KG1 (cell line): ENCODE data around the gene ARL5C.
A peak's percentile ranks its signal among the peaks of the same experiment; 100 is the strongest.
"Not testable (repeated sequence)": the region's sequence is repeated elsewhere in the genome, so short reads cannot be mapped to it uniquely, and the experiment has no call there.

Experiments
- DNase-seq: peaks from one replicate; lab custom pipeline; 2025; lab: John Stamatoyannopoulos, UW

ARL5C gene

DNA sequence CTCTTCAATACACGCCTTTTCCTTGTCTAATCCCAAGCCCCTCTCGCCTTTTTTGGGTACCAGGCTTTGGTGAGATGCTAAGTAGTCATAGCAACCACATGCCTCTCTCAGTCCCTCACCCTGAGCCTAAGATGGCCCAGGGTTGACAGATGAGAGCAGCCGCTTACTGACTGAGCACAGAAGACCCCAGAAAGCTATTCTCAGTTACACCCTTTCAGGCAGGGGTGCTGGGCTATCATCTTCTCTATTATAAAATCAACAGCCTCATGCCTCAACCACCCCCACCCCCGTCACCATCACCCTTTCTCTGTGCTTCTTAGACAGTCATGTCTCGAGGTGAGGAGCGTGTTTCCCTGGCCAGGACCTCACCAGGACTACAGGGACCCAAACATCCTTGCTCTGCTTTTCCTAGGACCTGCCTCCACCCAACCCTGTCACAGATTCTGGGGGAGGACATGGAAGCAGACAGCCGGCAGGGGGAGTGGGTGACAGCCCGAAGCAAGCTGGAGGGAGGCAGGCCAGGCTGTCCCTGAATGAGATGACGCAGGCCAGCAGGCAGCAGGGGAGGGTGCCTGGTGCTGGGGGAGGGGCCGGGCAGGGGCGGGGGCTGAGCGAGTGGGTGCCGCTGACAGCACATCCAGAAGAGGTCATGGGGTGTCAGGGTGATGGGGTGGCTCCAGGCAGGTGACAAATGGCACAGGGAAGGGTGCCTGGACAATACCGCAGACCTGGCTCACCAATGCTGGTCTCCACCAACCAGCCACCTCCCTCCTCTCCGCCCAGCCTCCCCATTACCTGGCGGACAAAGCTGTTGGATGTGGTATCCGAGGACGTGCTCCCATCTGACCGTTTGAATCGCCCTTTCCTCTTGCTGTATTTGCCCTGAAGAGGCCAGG lies 28.4 kb upstream of the ARL5C start:
- no peak for DNase-seq

DNA sequence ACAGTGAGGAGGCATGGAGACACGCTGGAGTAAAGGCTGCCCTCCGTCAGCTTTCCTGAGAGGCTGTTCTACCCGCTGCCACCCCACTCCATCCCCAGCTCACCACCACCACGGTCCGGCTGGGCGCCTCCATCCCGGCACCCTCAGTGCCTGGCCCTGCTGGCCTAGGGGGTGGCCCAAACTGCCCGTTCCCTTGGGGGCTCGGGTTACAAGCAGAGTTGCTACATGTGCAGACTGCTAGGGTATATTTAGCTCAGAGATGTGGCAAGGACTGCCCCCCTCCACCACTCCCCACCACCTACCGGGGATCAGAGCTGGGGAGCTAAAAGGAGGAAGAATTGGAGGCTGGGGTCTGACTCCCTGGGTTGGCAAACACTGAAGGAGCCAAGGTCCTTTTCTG lies 27.4 kb upstream of the ARL5C start:
- no peak for DNase-seq

DNA sequence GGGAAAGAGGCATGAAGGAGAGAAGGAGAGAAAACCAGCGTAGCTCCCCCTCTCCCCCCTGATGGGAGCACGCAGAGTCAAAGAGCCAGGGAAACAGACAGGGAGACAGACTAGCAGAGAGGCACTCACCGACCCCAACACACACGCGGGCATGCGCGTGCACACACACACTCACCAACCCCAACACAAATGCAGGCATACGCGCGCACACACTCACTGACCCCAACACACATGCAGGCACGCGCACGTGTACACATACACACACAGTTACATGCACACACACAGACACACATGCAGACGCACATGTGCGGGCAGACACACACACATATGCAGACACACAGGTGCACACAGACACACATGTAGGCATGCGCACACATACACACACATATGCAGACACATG lies 26.9 kb upstream of the ARL5C start:
- DNase-seq = no peak

DNA sequence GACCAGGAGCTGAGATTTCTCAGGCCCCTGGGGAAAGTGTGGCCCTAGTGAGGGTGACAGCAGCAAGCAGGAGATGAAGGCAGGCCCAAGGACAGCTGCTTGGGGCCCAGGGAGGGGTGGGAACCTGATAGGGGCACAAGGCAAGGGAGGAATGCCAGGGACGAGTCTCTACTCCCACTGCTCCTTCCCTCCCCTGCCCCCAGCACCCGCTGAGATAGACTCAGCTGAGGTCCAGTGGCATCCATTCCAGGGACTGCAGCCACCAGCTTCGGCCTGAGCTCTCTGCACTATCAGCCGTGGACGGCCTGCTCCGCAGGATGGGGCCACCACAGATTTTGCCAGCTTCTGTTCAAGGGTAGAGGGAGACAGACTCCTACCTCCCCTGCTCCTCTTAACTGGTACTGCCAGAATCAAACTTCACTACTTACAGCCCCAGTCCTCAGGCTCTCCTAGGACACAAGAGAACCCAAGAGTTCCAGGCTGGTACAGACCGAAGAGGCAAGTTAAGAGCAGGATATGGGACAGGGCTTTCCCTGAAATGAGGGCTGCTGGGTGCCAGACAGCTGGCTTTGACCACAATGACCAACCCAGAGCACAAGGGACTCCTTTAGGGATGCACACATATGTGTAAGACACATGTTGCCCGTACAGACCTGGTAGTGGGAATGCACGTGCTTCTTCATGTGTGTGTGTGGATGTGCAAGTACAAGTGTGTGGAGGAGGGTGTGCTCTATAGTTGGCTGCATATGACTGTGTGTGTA lies 26.0 kb upstream of the ARL5C start:
- DNase-seq = no peak

DNA sequence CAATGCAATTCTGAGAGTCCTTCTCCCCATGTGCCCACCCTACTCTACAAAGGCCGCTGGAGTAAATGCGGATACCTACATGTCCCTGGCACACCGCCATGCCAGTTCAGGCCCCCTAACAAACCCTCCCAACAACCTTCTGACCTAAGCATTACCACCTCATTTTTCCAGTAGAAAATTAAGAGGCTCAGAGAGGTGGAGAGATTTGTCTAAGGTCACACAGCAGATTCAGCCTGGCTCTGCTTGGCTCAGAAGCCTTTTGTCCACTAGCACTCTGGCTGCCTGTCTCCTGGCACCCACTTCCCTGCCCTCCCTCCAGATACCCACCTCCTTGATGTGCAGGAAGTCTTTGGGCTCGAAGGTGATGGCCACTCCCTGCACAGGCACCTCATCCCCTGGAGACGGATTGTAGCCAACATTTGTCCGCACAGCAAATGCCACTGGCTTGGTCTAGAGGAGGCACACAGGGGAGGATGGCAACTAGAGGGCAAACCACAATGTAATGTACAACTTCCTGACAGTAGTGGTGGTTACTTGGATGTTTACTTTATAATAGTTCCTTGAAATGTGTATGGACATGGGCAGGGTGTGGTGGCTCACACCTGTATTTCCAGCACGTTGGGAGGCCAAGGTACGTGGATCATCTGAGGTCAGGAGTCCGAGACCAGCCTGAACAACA lies 21.3 kb upstream of the ARL5C start:
- DNase-seq = no peak

DNA sequence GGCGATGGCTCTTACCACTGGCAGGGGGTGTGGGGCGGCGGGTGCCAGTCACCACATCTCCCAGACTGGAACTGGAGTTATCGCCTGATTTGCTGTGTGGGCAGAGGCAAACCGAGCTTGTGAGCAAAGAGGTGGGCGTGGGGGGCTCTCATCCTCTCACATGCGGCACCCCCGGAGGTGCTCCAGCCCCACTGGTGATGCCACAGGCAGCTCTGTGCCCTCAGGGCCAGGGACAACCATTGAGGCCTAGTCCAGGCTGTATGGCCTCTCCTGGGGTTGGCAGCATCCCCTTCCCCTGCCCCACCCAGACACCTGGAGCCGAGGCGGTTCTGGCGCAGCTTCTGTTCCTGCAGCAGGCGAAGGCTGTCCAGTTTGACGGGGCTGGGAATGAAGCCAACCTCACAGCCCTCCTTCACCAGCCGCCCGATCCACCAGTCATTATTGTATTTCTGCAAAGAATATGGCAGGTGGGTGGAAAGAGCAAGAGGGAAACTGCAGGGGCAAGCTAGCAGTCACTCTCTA lies 20.6 kb upstream of the ARL5C start:
- no peak for DNase-seq

DNA sequence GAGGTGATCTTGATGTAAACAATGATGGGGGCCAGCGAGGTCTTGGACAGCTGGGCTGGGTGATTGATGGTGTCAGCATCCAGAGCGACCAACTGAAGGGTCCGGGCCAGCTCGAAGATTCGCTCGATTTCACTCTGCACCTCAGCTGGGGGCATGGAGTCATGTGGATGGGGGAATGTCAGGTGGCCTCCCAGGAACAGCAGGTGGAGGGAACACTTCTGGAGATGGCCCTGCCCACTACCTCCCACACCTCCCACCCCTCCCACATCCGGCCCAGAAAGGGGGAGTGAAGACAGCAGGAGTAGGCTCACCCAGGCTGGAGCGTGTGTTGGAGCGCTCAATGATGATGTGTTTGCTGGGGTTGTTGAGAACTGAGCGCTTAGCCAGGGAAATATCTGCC lies 17.8 kb upstream of the ARL5C start:
- DNase-seq = no peak

DNA sequence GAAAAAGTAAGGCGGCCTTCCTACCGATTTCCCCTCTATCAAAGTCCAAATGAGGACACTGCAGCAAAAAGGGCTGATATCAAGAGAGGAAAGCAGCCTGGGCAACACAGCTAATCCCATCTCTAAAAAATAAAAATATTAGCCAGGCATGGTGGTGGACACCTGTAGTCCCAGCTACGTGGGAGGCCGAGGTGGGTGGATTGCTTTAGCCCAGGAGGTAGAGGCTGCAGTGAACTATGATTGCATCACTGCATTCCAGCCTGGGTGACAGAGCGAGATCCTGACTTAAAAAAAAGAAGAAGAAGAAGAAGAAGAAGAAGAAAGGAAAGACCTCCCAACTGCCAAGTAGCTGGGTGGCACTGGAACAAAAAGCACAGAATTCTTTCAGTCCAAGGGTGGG lies 17.1 kb upstream of the ARL5C start:
- DNase-seq = no peak

DNA sequence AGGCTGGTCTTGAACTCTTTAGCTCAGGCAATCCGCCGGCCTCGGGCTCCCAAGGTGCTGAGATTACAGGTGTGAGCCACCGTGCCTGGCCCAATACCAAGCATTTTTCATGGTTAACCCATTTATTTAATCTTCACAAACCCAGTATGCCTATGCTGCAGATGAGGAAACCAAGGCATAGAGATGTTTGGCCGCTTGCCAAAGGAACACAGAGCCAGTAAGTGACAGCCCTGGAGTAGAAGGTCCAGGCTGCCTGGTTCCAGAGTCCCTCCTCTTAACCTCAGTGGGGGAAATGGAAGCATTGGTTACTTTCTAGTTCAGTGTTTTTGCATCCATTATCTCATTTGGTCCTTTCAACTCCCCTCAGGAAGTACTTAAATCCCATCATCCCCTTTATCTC lies 15.3 kb upstream of the ARL5C start:
- DNase-seq = no peak

DNA sequence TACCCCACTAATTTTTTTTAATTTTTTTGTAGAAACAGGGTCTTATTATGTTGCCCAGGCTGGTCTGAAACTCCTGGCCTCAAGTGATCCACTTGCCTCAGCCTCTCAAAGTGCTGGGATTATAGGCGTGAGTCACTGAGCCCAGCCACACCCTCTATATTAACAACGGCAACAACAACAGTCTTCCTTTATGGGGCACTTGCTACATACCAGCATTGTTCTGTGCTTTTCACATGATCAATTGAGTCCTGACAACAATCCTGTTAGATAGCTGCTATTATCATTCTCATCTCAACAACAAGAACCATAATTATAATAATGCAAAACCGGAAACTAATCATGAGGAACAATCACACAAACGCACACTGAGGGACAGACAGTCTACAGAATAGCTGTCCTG lies 12.6 kb upstream of the ARL5C start:
- DNase-seq = no peak

DNA sequence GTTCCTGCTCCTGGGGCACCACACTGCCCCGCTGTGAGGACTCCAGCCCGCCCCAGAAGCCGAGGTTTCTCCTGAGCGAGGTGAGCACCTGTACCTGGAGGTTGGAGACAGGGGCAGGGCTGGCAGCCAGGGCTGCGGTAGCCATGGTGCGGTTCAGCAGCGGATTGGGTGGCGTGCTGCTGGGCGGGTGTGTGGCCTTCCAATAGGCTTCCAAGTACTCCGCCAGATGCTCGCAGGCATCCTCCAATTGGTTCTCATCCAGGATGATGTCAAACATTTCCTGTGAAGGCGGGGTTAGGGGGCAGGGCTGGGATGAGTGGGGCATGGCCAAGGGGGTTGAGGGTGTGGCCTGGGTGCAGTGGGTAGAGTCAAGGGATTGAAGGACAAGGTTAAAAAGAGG lies 11.3 kb upstream of the ARL5C start:
- DNase-seq = no peak

DNA sequence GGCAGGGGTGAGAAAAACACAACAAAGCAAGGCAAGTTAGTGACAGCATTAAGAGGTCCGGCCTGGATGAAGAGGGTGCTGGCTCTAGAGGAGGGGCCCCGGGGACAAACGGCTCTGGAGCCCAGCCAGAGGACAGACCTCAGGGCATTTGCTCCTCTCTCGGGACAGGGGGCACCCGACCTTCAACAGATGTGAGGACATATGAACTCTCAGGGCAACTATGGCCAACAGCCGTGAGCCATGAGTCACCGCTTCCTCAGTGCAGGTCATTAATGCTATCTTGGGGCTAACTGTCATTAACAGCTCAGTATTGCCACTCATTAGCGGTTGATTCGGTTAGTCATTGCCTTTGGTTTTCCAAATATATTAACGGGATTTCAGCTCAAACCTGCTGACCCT lies 9.7 kb upstream of the ARL5C start:
- DNase-seq = no peak

DNA sequence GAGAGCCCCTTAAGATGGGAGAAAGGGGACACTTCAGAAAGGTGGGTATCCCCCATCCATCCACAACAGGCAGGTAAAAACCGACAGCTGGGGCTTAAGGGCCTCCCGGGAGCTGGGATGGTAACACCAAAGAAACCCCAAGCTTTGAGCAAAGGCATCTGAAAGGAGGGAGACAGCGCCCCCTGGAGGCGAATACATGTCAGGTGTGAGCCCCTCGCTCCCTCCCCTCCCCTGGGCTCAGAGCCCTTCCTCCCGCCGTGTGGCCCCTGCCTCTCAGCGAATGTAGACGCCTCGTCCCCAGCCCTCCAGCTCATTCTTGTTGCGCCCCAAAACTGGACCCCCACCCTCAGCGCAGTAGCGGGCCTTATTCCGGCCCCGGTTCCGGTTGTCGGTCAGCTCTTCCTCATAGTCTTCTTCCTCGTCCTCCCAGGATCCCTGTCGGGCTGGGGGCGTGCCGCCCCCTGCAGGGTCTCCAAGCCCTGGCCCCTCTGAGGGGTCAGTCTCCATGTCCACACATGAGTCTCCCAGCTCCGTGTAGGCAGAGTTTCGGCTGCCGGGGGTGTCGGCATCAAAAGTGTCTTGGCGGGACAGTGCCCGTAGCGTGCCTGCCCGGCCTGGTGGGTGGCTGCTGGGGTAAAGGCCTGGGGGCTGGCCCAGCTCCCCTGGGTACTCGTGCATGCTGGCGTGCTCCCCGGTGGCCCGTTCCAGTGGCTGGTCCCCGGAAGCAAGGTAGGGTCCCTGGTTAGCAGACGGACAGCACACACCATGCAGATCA lies 9.1 kb upstream of the ARL5C start:
- DNase-seq = peak; percentile 36

DNA sequence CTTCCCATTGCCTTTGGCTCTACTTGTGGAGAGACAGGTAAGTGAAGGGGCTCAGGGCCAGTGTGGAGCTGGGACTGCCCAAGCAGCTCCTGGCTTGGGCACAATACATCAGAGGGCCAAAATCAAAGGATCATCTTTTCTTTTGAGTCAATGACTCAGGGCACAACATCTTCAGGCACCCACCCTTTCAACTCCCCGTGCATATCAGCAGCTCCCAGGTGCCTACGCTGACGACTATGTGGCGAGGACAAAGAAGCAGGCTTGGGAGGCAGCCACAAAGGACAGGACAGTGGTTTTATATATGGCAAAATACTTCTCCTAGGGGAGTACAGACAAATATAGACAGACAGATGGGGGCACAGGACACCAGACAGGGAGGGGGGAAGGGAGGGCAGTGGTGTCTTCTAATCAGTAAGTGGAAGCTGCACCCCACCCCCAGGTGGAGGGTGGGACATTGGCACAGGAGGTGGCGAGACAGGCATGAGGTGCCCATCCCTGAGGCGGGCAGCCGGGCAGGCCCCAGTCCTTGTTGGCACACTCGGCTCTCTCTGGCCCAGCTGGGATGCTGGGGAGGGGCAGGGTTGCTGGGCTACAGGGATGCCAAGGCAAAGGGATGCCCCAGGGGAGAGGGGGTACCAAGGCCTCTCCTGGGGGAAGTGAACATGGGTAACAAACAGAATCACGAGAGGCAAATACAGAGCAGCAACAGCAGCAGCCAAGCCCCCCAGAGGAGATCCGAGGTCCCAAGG lies 7.7 kb upstream of the ARL5C start:
- DNase-seq = no peak

DNA sequence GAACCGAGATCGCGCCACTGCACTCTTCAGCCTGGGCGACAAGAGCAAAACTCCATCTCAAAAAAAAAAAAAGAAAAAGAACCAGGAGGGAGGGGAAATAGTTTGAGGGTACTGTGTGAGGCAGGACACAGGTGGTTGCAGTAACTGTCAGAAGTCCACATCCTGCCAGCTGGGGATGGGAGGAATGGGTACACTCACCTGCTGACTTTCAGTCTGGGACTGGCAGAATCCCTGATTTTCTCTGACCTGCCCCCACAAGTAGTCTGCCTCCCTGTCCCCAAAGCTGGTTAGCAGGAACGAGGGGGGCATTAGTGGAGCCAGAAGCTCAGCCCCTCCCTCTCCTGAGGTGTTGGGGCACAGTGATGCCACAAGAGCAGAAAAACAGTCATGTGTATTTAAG lies 7.1 kb upstream of the ARL5C start:
- no peak for DNase-seq

DNA sequence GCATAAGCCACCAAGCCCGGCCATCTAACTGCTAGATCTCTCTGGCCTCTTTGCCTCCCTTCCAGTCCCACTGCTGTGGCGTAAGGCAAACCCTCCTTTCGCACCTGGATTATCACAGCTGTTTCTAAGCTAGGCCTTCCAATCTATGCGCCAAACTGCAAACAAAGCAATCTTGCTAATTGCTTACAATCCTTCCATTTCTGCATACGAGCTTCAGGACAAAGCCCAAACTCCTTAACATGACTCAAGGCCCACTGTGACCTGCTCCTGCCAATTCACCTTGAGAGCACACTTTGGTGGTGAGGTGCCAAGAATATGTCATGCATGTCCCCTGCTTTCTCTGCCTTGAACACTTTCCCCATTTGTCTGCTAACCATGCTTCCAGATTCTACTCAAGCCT lies 6.0 kb upstream of the ARL5C start:
- DNase-seq = no peak

DNA sequence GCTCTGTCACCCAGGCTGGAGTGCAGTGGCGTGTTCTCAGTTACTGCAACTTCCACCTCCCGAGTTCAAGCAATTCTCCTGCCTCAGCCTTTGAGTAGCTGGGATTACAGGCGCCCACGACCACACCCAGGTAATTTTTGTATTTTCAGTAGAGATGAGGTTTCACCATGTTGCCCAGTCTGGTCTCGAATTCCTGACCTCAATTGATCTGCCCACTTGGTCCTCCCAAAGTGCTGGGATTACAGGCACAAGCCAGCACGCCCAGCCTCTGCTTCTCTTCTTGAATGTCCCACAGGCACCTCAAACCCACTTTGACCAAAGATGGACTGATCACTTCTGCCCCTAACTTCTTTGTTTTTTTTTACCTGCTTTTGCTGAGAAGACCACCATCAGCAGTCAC lies 4.6 kb upstream of the ARL5C start:
- DNase-seq = no peak

DNA sequence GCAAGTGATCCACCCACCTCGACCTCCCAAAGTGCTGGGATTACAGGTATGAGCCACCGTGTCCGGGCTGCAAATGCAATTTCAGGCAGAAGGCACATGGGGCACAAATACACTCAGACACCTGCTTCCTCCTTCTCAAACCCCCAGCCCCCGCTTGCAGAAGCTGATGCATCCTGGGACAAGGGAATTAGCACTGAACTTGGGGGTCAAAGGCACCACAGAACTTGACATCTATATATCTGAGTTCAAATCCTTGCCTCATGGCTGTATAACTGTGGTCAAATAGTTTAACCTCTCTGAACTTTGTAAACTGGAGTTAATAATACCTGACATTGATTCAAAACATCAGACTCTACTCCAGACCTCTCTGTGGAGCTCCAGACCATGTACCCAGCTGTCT lies 4.1 kb upstream of the ARL5C start:
- DNase-seq = no peak

DNA sequence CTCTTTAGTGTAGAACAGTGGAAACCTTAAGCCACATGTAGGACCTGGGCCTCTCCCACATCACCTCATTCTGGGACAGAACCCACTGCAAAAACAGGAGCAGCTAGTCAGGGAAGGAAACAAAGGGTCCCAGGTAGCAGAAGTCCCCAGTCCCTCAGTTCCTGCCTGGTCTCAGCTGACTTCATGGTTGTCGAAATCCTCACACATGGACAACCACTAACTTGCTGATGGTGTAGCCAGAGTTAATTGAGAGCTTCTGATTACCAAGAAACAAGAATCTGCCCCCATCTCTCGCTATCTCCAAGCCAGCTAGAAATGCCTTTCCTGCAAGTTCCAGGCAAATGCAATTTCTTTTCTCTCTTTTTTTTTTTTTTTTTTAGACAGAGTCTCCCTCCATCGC lies 3.6 kb upstream of the ARL5C start:
- DNase-seq = no peak

DNA sequence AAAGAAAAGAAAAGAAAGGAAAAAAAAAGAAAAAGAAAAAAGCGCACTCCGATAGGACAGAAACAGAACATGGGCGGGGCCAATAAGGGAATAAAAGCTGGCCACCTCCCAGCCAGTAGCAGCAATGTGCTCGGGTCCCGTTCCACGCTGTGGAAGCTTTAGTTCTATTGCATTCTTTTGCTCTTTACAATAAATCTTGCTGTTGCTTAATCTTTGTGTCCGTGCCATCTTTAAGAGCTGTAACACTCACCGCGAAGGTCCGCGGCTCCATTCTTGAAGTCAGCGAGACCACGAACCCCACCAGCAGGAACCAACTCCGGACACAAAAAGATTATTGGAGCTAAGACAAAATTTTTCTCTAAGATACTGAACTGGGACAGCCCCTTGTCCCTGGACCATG lies 3.1 kb upstream of the ARL5C start:
- no peak for DNase-seq

DNA sequence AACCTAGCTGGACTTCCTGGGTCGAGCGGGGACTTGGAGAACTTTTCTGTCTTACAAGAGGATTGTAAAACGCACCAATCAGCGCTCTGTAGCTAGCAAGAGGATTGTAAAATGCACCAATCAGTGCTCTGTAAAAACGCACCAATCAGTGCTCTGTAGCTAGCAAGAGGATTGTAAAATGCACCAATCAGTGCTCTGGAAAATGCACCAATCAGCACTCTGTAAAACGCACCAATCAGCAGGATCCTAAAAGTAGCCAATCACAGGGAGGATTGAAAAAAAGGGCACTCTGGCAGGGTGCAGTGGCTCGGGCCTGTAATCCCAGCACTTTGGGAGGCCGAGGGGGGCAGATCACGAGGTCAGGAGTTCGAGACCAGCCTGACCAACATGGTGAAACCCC lies 2.5 kb upstream of the ARL5C start:
- DNase-seq = not testable (repeated sequence)
